ENCODE results near the gene ZNF445.

ZNF445 gene

DNA sequence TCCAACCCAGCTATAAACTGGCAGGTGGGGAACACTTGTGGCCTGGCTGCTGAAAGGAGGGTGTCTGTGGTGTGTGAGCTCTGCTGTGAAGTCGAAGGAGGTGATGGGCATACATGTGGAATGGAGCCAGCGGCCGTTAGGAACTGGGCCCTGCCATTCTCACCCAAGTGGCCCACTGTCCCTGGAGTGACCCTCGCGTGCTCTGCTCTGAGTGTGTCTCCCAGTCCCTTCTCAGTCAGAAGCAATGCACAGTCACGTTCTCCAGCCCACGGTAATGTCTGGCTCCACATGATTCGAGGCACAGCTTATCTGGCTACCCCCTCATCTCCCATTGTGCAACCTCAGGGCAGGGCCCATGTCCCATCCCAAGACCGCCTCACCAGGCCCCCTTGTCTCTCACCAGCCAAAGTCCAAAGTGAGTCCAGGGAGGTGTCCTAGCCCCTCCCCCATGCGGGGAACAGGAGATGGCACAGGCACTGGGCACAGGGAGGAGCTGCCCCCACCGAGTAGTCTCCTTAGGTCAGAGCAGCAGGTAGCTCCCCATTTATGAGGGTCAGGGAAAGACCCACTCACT, 62.9 kb downstream of the ZNF445 start:
- Histone ChIP-seq H3K4me1 (ENCODE audit: control insufficient read depth, low read length) (no peaks in the 10 kb centered on the region), H3K27me3 (ENCODE audit: control insufficient read depth, low read length) (no peaks in the 10 kb centered on the region), H4K20me1 (ENCODE audit: control insufficient read depth, insufficient read depth, low read depth, low read length) (no peaks in the 10 kb centered on the region), H3K36me3 (ENCODE audit: control insufficient read depth, low read length) (no peaks in the 10 kb centered on the region), H3F3A (ENCODE audit: control insufficient read depth, insufficient read depth) (no peaks in the 10 kb centered on the region), H3K4me2 (ENCODE audit: low read length) (no peak overlapping the region), H3K4me3 (ENCODE audit: low read length) (no peak overlapping the region), H3K9me2 (replicated peaks; ENCODE audit: control insufficient read depth, low read length) (no peaks in the 10 kb centered on the region), H3K9me3 (ENCODE audit: control insufficient read depth, insufficient read depth, low read length) (no peaks in the 10 kb centered on the region), H3K79me2 (ENCODE audit: control insufficient read depth, low read length) (no peaks in the 10 kb centered on the region), H3K27ac (ENCODE audit: low read depth, low read length) (no peak overlapping the region)
- no peak for TF ChIP-seq EZH2phosphoT487 (IDR thresholded peaks at IDR 0.05; ENCODE audit: borderline replicate concordance, low read length)
- no peak for TF ChIP-seq CTCF (IDR thresholded peaks at IDR 0.05; ENCODE audit: low read depth, low read length, poor library complexity, severe bottlenecking)

DNA sequence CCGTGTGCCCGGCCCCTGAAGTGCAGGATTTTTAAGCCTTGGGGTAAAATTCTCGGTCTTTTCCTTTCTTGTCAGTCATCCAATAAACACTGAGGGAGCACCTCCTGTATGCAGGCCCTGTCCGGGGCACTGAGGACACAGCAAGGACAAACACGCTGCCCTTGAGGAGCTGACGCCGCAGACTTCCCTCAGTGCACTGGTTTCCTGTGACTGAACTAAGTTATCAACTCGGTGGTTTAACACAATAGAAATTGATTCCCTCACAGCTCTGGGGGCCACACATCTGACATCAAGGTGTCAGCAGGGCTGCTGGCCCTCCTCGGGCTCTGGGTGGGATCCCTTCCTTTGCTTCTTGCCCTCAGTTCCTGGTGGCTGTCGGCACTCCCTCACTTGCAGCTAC, 65.1 kb downstream of the ZNF445 start:
- Histone ChIP-seq H3K4me1 (ENCODE audit: control insufficient read depth, low read length) (no peaks in the 10 kb centered on the region), H3K9me2 (replicated peaks; ENCODE audit: control insufficient read depth, low read length) (no peaks in the 10 kb centered on the region), H3K4me3 (ENCODE audit: low read length) (no peak overlapping the region), H3K27me3 (ENCODE audit: control insufficient read depth, low read length) (no peaks in the 10 kb centered on the region), H3K9me3 (ENCODE audit: control insufficient read depth, insufficient read depth, low read length) (no peaks in the 10 kb centered on the region), H3K27ac (ENCODE audit: low read depth, low read length) (no peak overlapping the region), H3F3A (ENCODE audit: control insufficient read depth, insufficient read depth) (no peaks in the 10 kb centered on the region), H3K4me2 (ENCODE audit: low read length) (no peak overlapping the region), H3K79me2 (ENCODE audit: control insufficient read depth, low read length) (no peaks in the 10 kb centered on the region), H4K20me1 (ENCODE audit: control insufficient read depth, insufficient read depth, low read depth, low read length) (no peaks in the 10 kb centered on the region), H3K36me3 (ENCODE audit: control insufficient read depth, low read length) (no peaks in the 10 kb centered on the region)
- TF ChIP-seq CTCF (IDR thresholded peaks at IDR 0.05; ENCODE audit: low read depth, low read length, poor library complexity, severe bottlenecking), result no peak
- no peak for TF ChIP-seq EZH2phosphoT487 (IDR thresholded peaks at IDR 0.05; ENCODE audit: borderline replicate concordance, low read length)

GRCh38 chr3:44411031-44411645, 66.3 kb downstream of the ZNF445 start:
- H3K27ac ChIP-seq (ENCODE audit: low read depth, low read length), result no peak overlapping the region
- H3K9me2 ChIP-seq (replicated peaks; ENCODE audit: control insufficient read depth, low read length), result no peaks in the 10 kb centered on the region
- H3K4me2 ChIP-seq (ENCODE audit: low read length), result no peak overlapping the region
- H3K36me3 ChIP-seq (ENCODE audit: control insufficient read depth, low read length), result no peaks in the 10 kb centered on the region
- H3K4me1 ChIP-seq (ENCODE audit: control insufficient read depth, low read length), result no peaks in the 10 kb centered on the region
- no peak for TF ChIP-seq CTCF (IDR thresholded peaks at IDR 0.05; ENCODE audit: low read depth, low read length, poor library complexity, severe bottlenecking)
- no peaks in the 10 kb centered on the region for H3K27me3 ChIP-seq (ENCODE audit: control insufficient read depth, low read length)
- H3K4me3 ChIP-seq (ENCODE audit: low read length), result no peak overlapping the region
- H3K9me3 ChIP-seq (ENCODE audit: control insufficient read depth, insufficient read depth, low read length), result no peaks in the 10 kb centered on the region
- no peaks in the 10 kb centered on the region for H3F3A ChIP-seq (ENCODE audit: control insufficient read depth, insufficient read depth)
- H3K79me2 ChIP-seq (ENCODE audit: control insufficient read depth, low read length), result no peaks in the 10 kb centered on the region
- H4K20me1 ChIP-seq (ENCODE audit: control insufficient read depth, insufficient read depth, low read depth, low read length), result no peaks in the 10 kb centered on the region

Data from DOHH2 (cell line).